ENCODE measurements around the gene CARNS1.
"Not testable (repeated sequence)": the region's sequence is repeated elsewhere in the genome, so short reads cannot be mapped to it uniquely, and the experiment has no call there.

The CARNS1 gene

GRCh38 chr11:67455054-67455453, 39.6 kb downstream of the CARNS1 start, which contains the start of gene CABP4:
TSS of gene CABP4 (plus strand) at chr11:67455354. CDS start at chr11:67455424, 70 bp downstream.
- no peaks in the 10 kb centered on the region for H3K27me3 ChIP-seq
- H4K20me1 ChIP-seq = no peaks in the 10 kb centered on the region
- peak within 1 kb of the TSS; percentile 18 for H3K27ac ChIP-seq
- no peak within 1 kb of the TSS for H3K4me3 ChIP-seq
- no peaks in the 10 kb centered on the region for H3K9me3 ChIP-seq
- TF ChIP-seq Cebpa-rat (IDR thresholded peaks at IDR 0.05) = no peak
- H3K4me2 ChIP-seq = no peak within 1 kb of the TSS
- H3K9ac ChIP-seq = no peak within 1 kb of the TSS
- no peaks in the 10 kb centered on the region for H3K36me3 ChIP-seq
- peaks cover 32% of the 10 kb centered on the region for H3K4me1 ChIP-seq

GRCh38 chr11:67456068-67456705, 40.7 kb downstream of the CARNS1 start:
- no peak overlapping the region for H3K4me2 ChIP-seq
- H3K4me1 ChIP-seq = peaks cover 27% of the 10 kb centered on the region
- no peaks in the 10 kb centered on the region for H4K20me1 ChIP-seq
- no peaks in the 10 kb centered on the region for H3K9me3 ChIP-seq
- H3K27me3 ChIP-seq = no peaks in the 10 kb centered on the region
- no peak for TF ChIP-seq Cebpa-rat (IDR thresholded peaks at IDR 0.05)
- no peaks in the 10 kb centered on the region for H3K36me3 ChIP-seq
- H3K9ac ChIP-seq = no peak overlapping the region
- no peak overlapping the region for H3K27ac ChIP-seq
- no peak overlapping the region for H3K4me3 ChIP-seq

GRCh38 chr11:67457453-67457852, 42.0 kb downstream of the CARNS1 start:
- no peak for TF ChIP-seq Cebpa-rat (IDR thresholded peaks at IDR 0.05)
- peaks cover 17% of the 10 kb centered on the region for H3K4me1 ChIP-seq
- no peak overlapping the region for H3K27ac ChIP-seq
- H3K4me3 ChIP-seq = no peak overlapping the region
- H3K9ac ChIP-seq = no peak overlapping the region
- H3K4me2 ChIP-seq = no peak overlapping the region
- H3K9me3 ChIP-seq = no peaks in the 10 kb centered on the region
- H3K27me3 ChIP-seq = no peaks in the 10 kb centered on the region
- H3K36me3 ChIP-seq = no peaks in the 10 kb centered on the region
- H4K20me1 ChIP-seq = no peaks in the 10 kb centered on the region

GRCh38 chr11:67458266-67458665, 42.8 kb downstream of the CARNS1 start:
- Histone ChIP-seq H3K4me3 (no peak overlapping the region), H3K9me3 (no peaks in the 10 kb centered on the region), H3K4me1 (peaks cover 23% of the 10 kb centered on the region), H3K36me3 (no peaks in the 10 kb centered on the region), H3K27me3 (no peaks in the 10 kb centered on the region), H3K27ac (no peak overlapping the region), H3K4me2 (no peak overlapping the region), H4K20me1 (no peaks in the 10 kb centered on the region), H3K9ac (no peak overlapping the region)
- TF ChIP-seq Cebpa-rat (IDR thresholded peaks at IDR 0.05) = no peak

GRCh38 chr11:67463186-67463585, 47.7 kb downstream of the CARNS1 start:
- no peak overlapping the region for H3K4me3 ChIP-seq
- H3K9ac ChIP-seq = no peak overlapping the region
- no peaks in the 10 kb centered on the region for H3K27me3 ChIP-seq
- TF ChIP-seq Cebpa-rat (IDR thresholded peaks at IDR 0.05) = no peak
- no peaks in the 10 kb centered on the region for H3K9me3 ChIP-seq
- no peak overlapping the region for H3K27ac ChIP-seq
- H3K36me3 ChIP-seq = no peaks in the 10 kb centered on the region
- no peak overlapping the region for H3K4me2 ChIP-seq
- H3K4me1 ChIP-seq = peaks cover 66% of the 10 kb centered on the region
- no peaks in the 10 kb centered on the region for H4K20me1 ChIP-seq

- H3K4me3 ChIP-seq = peak overlapping the region; percentile 74
Measured at GRCh38 chr11:67463680-67464410, 48.4 kb downstream of the CARNS1 start.

GRCh38 chr11:67464411-67465188, 49.1 kb downstream of the CARNS1 start:
- peak overlapping the region; percentile 95 for H3K27ac ChIP-seq
- H3K9ac ChIP-seq = peak overlapping the region; percentile 86
- no peaks in the 10 kb centered on the region for H3K36me3 ChIP-seq
- no peaks in the 10 kb centered on the region for H3K27me3 ChIP-seq
- peak overlapping the region; percentile 74 for H3K4me3 ChIP-seq
- peaks cover 64% of the 10 kb centered on the region for H3K4me1 ChIP-seq
- no peaks in the 10 kb centered on the region for H4K20me1 ChIP-seq
- no peaks in the 10 kb centered on the region for H3K9me3 ChIP-seq
- no peak for TF ChIP-seq Cebpa-rat (IDR thresholded peaks at IDR 0.05)
- peak overlapping the region; percentile 97 for H3K4me2 ChIP-seq

More at GRCh38 chr11:67463680-67464410, 48.4 kb downstream of the CARNS1 start:
- no peaks in the 10 kb centered on the region for H3K9me3 ChIP-seq
- peaks cover 68% of the 10 kb centered on the region for H3K4me1 ChIP-seq
- H3K9ac ChIP-seq = peak overlapping the region; percentile 64
- H3K36me3 ChIP-seq = no peaks in the 10 kb centered on the region
- TF ChIP-seq Cebpa-rat (IDR thresholded peaks at IDR 0.05) = no peak
- no peaks in the 10 kb centered on the region for H4K20me1 ChIP-seq
- peak overlapping the region; percentile 87 for H3K4me2 ChIP-seq
- H3K27ac ChIP-seq = peak overlapping the region; percentile 82
- no peaks in the 10 kb centered on the region for H3K27me3 ChIP-seq

GRCh38 chr11:67465189-67465510, 49.7 kb downstream of the CARNS1 start:
- H3K27ac ChIP-seq = peak overlapping the region; percentile 95
- peaks cover 63% of the 10 kb centered on the region for H3K4me1 ChIP-seq
- peak overlapping the region; percentile 97 for H3K4me2 ChIP-seq
- no peaks in the 10 kb centered on the region for H4K20me1 ChIP-seq
- no peaks in the 10 kb centered on the region for H3K36me3 ChIP-seq
- H3K4me3 ChIP-seq = peak overlapping the region; percentile 74
- TF ChIP-seq Cebpa-rat (IDR thresholded peaks at IDR 0.05) = no peak
- peak overlapping the region; percentile 86 for H3K9ac ChIP-seq
- H3K9me3 ChIP-seq = no peaks in the 10 kb centered on the region
- H3K27me3 ChIP-seq = no peaks in the 10 kb centered on the region

- H3K27ac ChIP-seq = peak overlapping the region; percentile 95
- not testable (repeated sequence) for H4K20me1 ChIP-seq, H3K27me3 ChIP-seq, H3K36me3 ChIP-seq, H3K9me3 ChIP-seq
- peak overlapping the region; percentile 97 for H3K4me2 ChIP-seq
- H3K4me1 ChIP-seq = peaks cover 61% of the 10 kb centered on the region
- peak overlapping the region; percentile 86; the same call in 1 of the 2 replicates for H3K9ac ChIP-seq
- H3K4me3 ChIP-seq = peak overlapping the region; percentile 74; the same call in 1 of the 2 replicates
Measured at GRCh38 chr11:67465530-67465929, 50.1 kb downstream of the CARNS1 start.

- Histone ChIP-seq H3K27ac (peak overlapping the region; percentile 32; the same call in 1 of the 2 replicates), H3K27me3 (no peaks in the 10 kb centered on the region), H3K4me1 (peaks cover 63% of the 10 kb centered on the region), H3K9ac (peak overlapping the region; percentile 1; the same call in 1 of the 2 replicates), H3K36me3 (no peaks in the 10 kb centered on the region), H3K4me2 (peak overlapping the region; percentile 97), H3K9me3 (no peaks in the 10 kb centered on the region), H4K20me1 (no peaks in the 10 kb centered on the region), H3K4me3 (no peak overlapping the region)
- no peak for TF ChIP-seq Cebpa-rat (IDR thresholded peaks at IDR 0.05)
Measured at GRCh38 chr11:67466367-67466766, 50.9 kb downstream of the CARNS1 start.

All from BLaER1 (cell line).